A549 (cell line): ENCODE data around the gene LRRC59.

Experiments used
- CTCF ChIP-seq: fragments of >200 bp; sonication (Bioruptor Twin); formaldehyde crosslinking; IDR thresholded peaks from 3 replicates; pipeline ENCODE4 v1.5.1; 2016
- POLR2A ChIP-seq: IDR thresholded peaks from 2 replicates; pipeline ENCODE4 v1.6.1; 2012; ENCODE audit warnings: mild to moderate bottlenecking, low read length
- POLR2AphosphoS2 ChIP-seq: conservative IDR thresholded peaks from 2 replicates; pipeline ENCODE4 v1.6.1; 2012; ENCODE audit warnings: low read length, improper control_type of control experiment, inconsistent platforms

- TF ChIP-seq CTCF: no peak
- TF ChIP-seq POLR2A: no peak
- TF ChIP-seq POLR2AphosphoS2: no peak; the same call in 1 of the 2 replicates
Measured at GRCh38 chr17:50348522-50349242, 48.6 kb downstream of the LRRC59 start.
